ENCODE results near the gene OR6C4.

OR6C4 gene

DNA sequence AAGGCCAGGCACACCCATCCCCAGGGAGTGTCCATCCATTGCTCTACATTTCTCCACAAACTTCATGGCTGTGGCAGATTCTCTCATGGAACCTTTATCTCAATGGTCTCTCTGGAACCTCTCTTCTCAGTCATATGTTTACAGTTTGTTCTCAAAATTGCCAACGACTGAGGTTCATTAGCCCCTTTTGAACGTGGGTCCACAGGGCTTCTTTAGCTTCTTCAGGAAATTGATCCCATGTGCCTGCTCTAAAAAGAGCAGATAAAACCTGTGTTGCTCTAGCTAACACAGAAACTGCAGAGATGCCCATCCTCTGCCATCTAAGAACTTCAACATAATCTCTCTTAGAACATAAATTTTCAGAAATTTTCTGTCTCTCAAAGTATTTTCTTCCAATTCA lies at the start of gene OR6C4:
OR6C4 (plus strand) TSS at position 301 of the 400 bp plus-strand sequence. CDS start 1,625 bp downstream, outside the sequence.
- TF ChIP-seq GATA2 (IDR thresholded peaks at IDR 0.05; ENCODE audit: low read depth, low read length) (no peak), GATA3 (IDR thresholded peaks at IDR 0.05; ENCODE audit: low read depth, low read length) (no peak)

DNA sequence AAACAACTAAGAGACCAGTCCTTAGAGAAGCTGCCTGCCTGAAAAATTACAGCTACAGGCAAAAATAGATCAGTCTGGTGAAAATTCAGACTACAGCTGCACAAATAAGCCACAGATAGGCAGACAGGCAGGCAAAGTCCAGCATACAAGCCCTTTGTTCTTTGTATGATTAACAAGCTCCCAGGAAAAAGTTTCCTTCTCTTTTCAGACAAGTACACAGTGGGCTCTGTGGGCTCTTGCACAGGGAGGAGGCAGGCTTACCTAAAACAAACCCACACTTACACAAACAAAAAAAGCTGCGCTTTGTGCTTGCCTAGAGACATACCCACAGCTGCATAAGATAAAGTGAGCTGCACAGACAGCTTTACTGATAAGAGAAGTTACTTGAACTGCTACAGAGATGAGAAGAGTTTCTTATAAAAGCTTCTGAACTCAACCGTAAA lies 49.6 kb upstream of the OR6C4 start:
- TF ChIP-seq GATA3 (IDR thresholded peaks at IDR 0.05; ENCODE audit: low read depth, low read length) (no peak), GATA2 (IDR thresholded peaks at IDR 0.05; ENCODE audit: low read depth, low read length) (no peak)

DNA sequence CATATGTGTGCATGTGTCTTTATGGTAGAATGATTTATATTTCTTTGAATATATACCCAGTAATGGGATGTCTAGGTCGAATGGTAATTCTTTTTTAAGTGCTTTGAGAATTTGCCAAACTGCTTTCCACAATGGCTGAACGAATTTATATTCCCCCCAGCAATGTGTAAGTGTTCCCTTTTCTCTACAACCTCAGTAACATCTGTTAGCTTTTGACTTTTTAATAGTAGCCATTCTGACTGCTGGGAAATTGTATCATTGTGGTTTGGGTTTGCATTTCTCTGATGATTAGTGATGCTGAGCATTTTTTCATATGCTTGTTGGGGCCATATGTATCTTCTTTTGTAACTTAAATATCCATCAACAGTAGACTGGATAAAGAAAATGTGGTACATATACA lies 47.8 kb upstream of the OR6C4 start:
- TF ChIP-seq GATA3 (IDR thresholded peaks at IDR 0.05; ENCODE audit: low read depth, low read length) (no peak), GATA2 (IDR thresholded peaks at IDR 0.05; ENCODE audit: low read depth, low read length) (no peak)

DNA sequence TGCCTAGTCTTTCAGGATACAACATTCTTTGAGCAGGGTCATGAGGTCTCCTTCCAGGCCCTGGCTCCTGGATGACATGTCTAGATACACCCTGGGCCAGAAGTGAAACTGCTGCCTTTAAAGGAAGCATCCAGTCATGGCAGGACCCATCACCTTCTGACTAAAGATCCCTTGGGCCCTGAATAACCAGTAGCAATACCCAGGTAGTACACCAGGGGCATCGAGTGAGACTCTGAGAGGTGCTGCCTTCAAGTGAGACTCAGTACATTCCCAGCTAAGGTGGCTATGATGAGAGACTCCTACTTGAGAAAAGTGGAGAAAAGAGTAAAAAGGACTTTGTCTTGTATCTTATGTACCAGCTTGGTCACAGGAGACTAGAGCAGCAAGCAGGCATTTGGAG lies 33.7 kb upstream of the OR6C4 start:
- TF ChIP-seq GATA3 (IDR thresholded peaks at IDR 0.05; ENCODE audit: low read depth, low read length) = no peak
- no peak for TF ChIP-seq GATA2 (IDR thresholded peaks at IDR 0.05; ENCODE audit: low read depth, low read length)

DNA sequence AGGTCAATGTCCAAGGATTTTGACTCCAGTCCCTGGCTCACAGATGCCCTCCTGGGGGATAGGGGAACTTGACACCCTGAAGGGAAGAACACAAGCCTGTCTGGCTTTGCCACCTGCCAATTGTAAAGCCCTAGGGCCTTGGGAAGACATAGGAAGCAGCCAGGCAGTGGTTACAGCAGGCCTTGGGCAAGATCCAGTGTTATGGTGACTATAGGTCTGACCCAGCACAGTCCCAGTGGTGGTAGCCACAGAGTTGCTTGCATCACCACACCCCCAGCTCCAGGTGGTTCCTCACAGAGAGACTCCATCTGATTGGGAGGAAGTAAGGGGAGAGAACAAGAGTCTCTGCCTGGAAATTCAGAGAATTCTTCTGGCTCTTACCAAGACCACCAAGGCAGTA lies 33.0 kb upstream of the OR6C4 start:
- TF ChIP-seq GATA2 (IDR thresholded peaks at IDR 0.05; ENCODE audit: low read depth, low read length) = no peak
- no peak for TF ChIP-seq GATA3 (IDR thresholded peaks at IDR 0.05; ENCODE audit: low read depth, low read length)

DNA sequence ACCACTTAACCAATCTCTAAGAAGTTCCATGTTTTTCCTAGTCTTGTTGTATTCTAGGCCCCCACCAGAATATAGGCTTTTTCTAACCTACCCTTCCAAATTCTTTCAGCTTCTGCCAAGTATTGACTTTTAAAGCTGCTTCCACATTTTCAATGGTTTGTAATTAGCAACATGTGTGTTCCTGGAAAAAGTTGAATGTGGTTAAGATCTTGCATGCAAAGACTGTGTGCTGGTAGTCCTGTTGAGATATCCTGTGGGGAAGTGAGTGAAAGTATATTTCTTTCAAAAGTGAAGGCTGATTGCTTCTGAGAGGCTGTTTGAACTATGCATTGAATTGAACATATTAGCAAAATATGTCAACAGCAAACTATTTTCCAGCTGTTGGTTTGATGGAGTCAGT lies 646 bp upstream of the OR6C4 start:
- TF ChIP-seq GATA2 (IDR thresholded peaks at IDR 0.05; ENCODE audit: low read depth, low read length) = no peak
- no peak for TF ChIP-seq GATA3 (IDR thresholded peaks at IDR 0.05; ENCODE audit: low read depth, low read length)

DNA sequence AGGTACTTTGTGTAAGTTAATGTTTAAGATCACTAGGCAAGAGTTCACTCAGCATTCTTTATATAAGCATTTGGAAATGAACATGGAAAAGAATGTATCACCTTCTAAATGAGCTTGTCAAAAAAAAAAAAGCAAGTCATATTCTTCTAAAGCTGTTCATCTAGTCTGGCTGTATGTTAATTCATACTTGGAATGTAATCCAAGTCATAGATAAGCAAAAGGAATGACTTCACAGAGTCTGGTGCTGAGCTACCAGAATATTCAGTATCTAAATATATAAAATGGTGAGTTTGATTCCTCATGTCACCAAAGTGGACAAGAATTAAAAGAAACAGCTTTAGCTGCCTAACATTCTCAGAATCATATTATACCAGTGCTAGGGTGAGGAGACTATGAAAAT lies 4.9 kb downstream of the OR6C4 start:
- TF ChIP-seq GATA2 (IDR thresholded peaks at IDR 0.05; ENCODE audit: low read depth, low read length) = no peak
- no peak for TF ChIP-seq GATA3 (IDR thresholded peaks at IDR 0.05; ENCODE audit: low read depth, low read length)

DNA sequence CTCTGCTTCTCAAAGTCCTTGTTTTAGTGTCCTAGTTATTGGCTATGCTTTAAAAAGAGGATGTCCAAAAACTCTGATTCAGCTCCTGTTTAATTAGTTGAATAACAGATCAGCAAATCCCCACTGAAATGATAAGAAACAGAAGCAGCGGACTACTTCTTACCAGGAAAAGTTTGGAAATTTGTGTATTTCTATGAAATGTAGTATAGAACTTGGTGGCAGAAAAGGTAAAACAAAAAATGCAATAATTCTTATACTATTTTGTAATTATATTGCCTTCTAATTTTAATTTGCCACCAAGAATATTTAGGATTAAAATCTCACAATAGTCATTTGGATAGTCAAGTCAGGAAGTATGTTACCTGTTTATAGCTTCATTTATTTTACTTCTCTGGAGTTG lies 22.8 kb downstream of the OR6C4 start, which contains the start of gene OR2AP1:
OR2AP1 (plus strand) TSS at position 301 of the 400 bp plus-strand sequence. CDS start 1,947 bp downstream, outside the sequence.
- no peak for TF ChIP-seq GATA3 (IDR thresholded peaks at IDR 0.05; ENCODE audit: low read depth, low read length)
- no peak for TF ChIP-seq GATA2 (IDR thresholded peaks at IDR 0.05; ENCODE audit: low read depth, low read length)

DNA sequence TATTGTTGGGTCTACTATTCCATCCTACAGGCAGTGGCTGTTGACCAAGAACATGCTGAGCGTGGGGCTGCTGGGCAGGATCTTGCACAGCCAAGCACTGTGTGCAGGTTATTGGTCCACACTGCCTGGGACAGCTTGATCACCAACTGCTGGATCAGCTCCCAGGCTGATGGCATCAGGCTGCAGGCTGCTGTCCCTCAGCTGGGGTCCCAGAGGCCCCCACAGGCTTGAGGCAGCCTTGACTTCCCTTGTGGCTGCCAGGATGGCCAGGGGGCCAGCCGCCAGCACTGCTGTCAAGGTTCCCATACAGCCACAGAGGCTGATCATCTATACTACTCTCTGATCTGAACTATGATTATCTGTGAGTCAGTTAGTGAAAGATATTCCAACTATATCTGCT lies 32.7 kb downstream of the OR6C4 start:
- TF ChIP-seq GATA2 (IDR thresholded peaks at IDR 0.05; ENCODE audit: low read depth, low read length) (no peak), GATA3 (IDR thresholded peaks at IDR 0.05; ENCODE audit: low read depth, low read length) (no peak)

DNA sequence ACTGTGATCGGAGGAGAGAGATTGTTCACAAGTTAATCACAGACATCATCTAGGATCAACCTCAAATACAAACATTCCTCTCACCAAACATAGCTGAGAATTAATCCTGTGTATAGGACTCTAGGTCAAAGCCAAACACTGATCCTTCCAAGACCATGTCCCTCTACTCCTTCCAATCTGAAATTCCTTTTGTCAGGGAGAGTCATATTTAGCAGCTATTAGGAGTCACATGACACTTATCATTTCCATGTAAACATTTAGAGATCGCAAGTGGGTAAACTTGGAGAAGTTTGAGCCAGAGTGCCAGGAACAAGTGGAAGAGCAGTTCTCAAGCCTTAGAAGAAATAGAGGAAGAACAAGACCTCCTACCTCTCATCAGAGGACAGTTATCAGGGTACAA lies 36.4 kb downstream of the OR6C4 start:
- TF ChIP-seq GATA3 (IDR thresholded peaks at IDR 0.05; ENCODE audit: low read depth, low read length) (no peak), GATA2 (IDR thresholded peaks at IDR 0.05; ENCODE audit: low read depth, low read length) (no peak)
